Activated CD4-positive, alpha-beta T cell treated with anti-CD3 and anti-CD28 coated beads, Interleukin-2, amount 50 U/mL, for 4 hours (primary cell): ENCODE results near the gene SLC22A3.
"Not testable (repeated sequence)": the region's sequence is repeated elsewhere in the genome, so short reads cannot be mapped to it uniquely, and the experiment has no call there.

Experiments
- DNase-seq, 2 experiments: peaks; one replicate each; pipeline ENCODE4 v3.0.0-alpha.2; 2020

The SLC22A3 gene

GRCh38 chr6:160348223-160349019 is at the start of gene SLC22A3:
SLC22A3 (plus strand) TSS chr6:160348378; CDS start chr6:160348420, 42 bp downstream.
- no peak for DNase-seq

- no peak for DNase-seq
These were observed 48.6 kb upstream of the SLC22A3 start for GRCh38 chr6:160299559-160299958.

- no peak for DNase-seq
These were observed 48.0 kb upstream of the SLC22A3 start for GRCh38 chr6:160300076-160300695.

GRCh38 chr6:160301339-160301738 is 46.8 kb upstream of the SLC22A3 start:
- no peak for DNase-seq

GRCh38 chr6:160302431-160303082 is 45.6 kb upstream of the SLC22A3 start:
- DNase-seq = not testable (repeated sequence)

- no peak for DNase-seq
These were observed 44.4 kb upstream of the SLC22A3 start for GRCh38 chr6:160303806-160304205.

- DNase-seq = no peak
These were observed 42.1 kb upstream of the SLC22A3 start for GRCh38 chr6:160305926-160306713.

GRCh38 chr6:160309718-160310117 is 38.5 kb upstream of the SLC22A3 start:
- DNase-seq = no peak

- no peak for DNase-seq
These were observed 35.3 kb upstream of the SLC22A3 start for GRCh38 chr6:160312900-160313299.

- no peak for DNase-seq
These were observed 32.9 kb upstream of the SLC22A3 start for GRCh38 chr6:160315310-160315709.

GRCh38 chr6:160316261-160316660 is 31.9 kb upstream of the SLC22A3 start:
- no peak for DNase-seq

- DNase-seq = no peak
These were observed 28.9 kb upstream of the SLC22A3 start for GRCh38 chr6:160319246-160319645.

GRCh38 chr6:160321729-160322505 is 26.3 kb upstream of the SLC22A3 start:
- DNase-seq = no peak

- DNase-seq = no peak
These were observed 20.2 kb upstream of the SLC22A3 start for GRCh38 chr6:160327981-160328380.

GRCh38 chr6:160328447-160328846 is 19.7 kb upstream of the SLC22A3 start:
- DNase-seq = no peak

- DNase-seq = no peak
These were observed 19.0 kb upstream of the SLC22A3 start for GRCh38 chr6:160329188-160329587.

GRCh38 chr6:160330619-160331018 is 17.6 kb upstream of the SLC22A3 start:
- no peak for DNase-seq

GRCh38 chr6:160331204-160331603 is 17.0 kb upstream of the SLC22A3 start:
- DNase-seq = no peak

- no peak for DNase-seq
These were observed 16.4 kb upstream of the SLC22A3 start for GRCh38 chr6:160331753-160332152.

- DNase-seq = no peak
These were observed 15.1 kb upstream of the SLC22A3 start for GRCh38 chr6:160333101-160333500.

- DNase-seq = no peak
These were observed 14.3 kb upstream of the SLC22A3 start for GRCh38 chr6:160333841-160334240.

GRCh38 chr6:160336200-160336599 is 12.0 kb upstream of the SLC22A3 start:
- no peak for DNase-seq
